SIG-M5 treated with dmso at 0.1 percent for 504 hours (cell line): Measurements from ENCODE around the gene TUBA3E.
A peak's percentile ranks its signal among the peaks of the same experiment; 100 is the strongest.
"Not testable (repeated sequence)": the region's sequence is repeated elsewhere in the genome, so short reads cannot be mapped to it uniquely, and the experiment has no call there.

Experiments
- DNase-seq: peaks from one replicate; lab custom pipeline; 2025; ENCODE audit not compliant: unreplicated experiment; lab: John Stamatoyannopoulos, UW

Gene TUBA3E

GRCh38 chr2:130198343-130198742, at the start of gene TUBA3E:
TSS of gene TUBA3E (minus strand) at chr2:130198439. CDS start at chr2:130198360, 79 bp downstream.
- no peak for DNase-seq

GRCh38 chr2:130246430-130246829, 48.2 kb upstream of the TUBA3E start:
- no peak for DNase-seq

GRCh38 chr2:130245976-130246375, 47.7 kb upstream of the TUBA3E start:
- no peak for DNase-seq

GRCh38 chr2:130243359-130243758, 45.1 kb upstream of the TUBA3E start:
- DNase-seq = no peak

GRCh38 chr2:130241041-130241707, 42.9 kb upstream of the TUBA3E start:
- peak; percentile 46 for DNase-seq

GRCh38 chr2:130239581-130239980, 41.3 kb upstream of the TUBA3E start:
- DNase-seq = not testable (repeated sequence)

GRCh38 chr2:130233066-130233465, 34.8 kb upstream of the TUBA3E start:
- not testable (repeated sequence) for DNase-seq

GRCh38 chr2:130231656-130232055, 33.4 kb upstream of the TUBA3E start:
- no peak for DNase-seq

- DNase-seq = not testable (repeated sequence)
Observed at GRCh38 chr2:130230907-130231306, 32.7 kb upstream of the TUBA3E start.

- not testable (repeated sequence) for DNase-seq
Observed at GRCh38 chr2:130230376-130230775, 32.1 kb upstream of the TUBA3E start.

- not testable (repeated sequence) for DNase-seq
Observed at GRCh38 chr2:130229161-130229510, 30.9 kb upstream of the TUBA3E start.

- not testable (repeated sequence) for DNase-seq
Observed at GRCh38 chr2:130228467-130229160, 30.4 kb upstream of the TUBA3E start.

GRCh38 chr2:130228005-130228404, 29.8 kb upstream of the TUBA3E start:
- not testable (repeated sequence) for DNase-seq

- not testable (repeated sequence) for DNase-seq
Observed at GRCh38 chr2:130222523-130222922, 24.3 kb upstream of the TUBA3E start.

- not testable (repeated sequence) for DNase-seq
Observed at GRCh38 chr2:130220505-130220904, 22.3 kb upstream of the TUBA3E start.

- not testable (repeated sequence) for DNase-seq
Observed at GRCh38 chr2:130219147-130219546, 20.9 kb upstream of the TUBA3E start.

- DNase-seq = not testable (repeated sequence)
Observed at GRCh38 chr2:130207051-130207450, 8.8 kb upstream of the TUBA3E start.

- DNase-seq = not testable (repeated sequence)
Observed at GRCh38 chr2:130203150-130203549, 4.9 kb upstream of the TUBA3E start.

GRCh38 chr2:130202518-130202917, 4.3 kb upstream of the TUBA3E start:
- DNase-seq = not testable (repeated sequence)

GRCh38 chr2:130196052-130196451, 2.2 kb downstream of the TUBA3E start:
- DNase-seq = not testable (repeated sequence)

GRCh38 chr2:130195089-130195635, 3.1 kb downstream of the TUBA3E start:
- DNase-seq = not testable (repeated sequence)

GRCh38 chr2:130193824-130194223, 4.4 kb downstream of the TUBA3E start:
- DNase-seq = not testable (repeated sequence)
